ENCODE measurements around the gene NXPE1.

Gene NXPE1

GRCh38 chr11:114563077-114563476 lies 3.4 kb upstream of the NXPE1 start:
- DNase-seq (ENCODE audit: extremely low read depth in 1 of 2, low read depth in 1 of 2) = no peak

GRCh38 chr11:114562166-114562916 lies 2.7 kb upstream of the NXPE1 start:
- DNase-seq (ENCODE audit: extremely low read depth in 1 of 2, low read depth in 1 of 2) = no peak

GRCh38 chr11:114556135-114556534 lies 3.5 kb downstream of the NXPE1 start:
- no peak for DNase-seq (ENCODE audit: extremely low read depth in 1 of 2, low read depth in 1 of 2)

- DNase-seq (ENCODE audit: extremely low read depth in 1 of 2, low read depth in 1 of 2) = no peak
Measured at GRCh38 chr11:114553642-114554041, 6.0 kb downstream of the NXPE1 start.

GRCh38 chr11:114551060-114551459 lies 8.6 kb downstream of the NXPE1 start:
- DNase-seq (ENCODE audit: extremely low read depth in 1 of 2, low read depth in 1 of 2) = no peak

- no peak for DNase-seq (ENCODE audit: extremely low read depth in 1 of 2, low read depth in 1 of 2)
Measured at GRCh38 chr11:114525682-114526081, 34.0 kb downstream of the NXPE1 start.

GRCh38 chr11:114524122-114524521 lies 35.6 kb downstream of the NXPE1 start:
- DNase-seq (ENCODE audit: extremely low read depth in 1 of 2, low read depth in 1 of 2) = no peak

GRCh38 chr11:114522818-114523217 lies 36.9 kb downstream of the NXPE1 start:
- DNase-seq (ENCODE audit: extremely low read depth in 1 of 2, low read depth in 1 of 2) = no peak

GRCh38 chr11:114511538-114511937 lies 48.1 kb downstream of the NXPE1 start:
- no peak for DNase-seq (ENCODE audit: extremely low read depth in 1 of 2, low read depth in 1 of 2)

- no peak for DNase-seq (ENCODE audit: extremely low read depth in 1 of 2, low read depth in 1 of 2)
Measured at GRCh38 chr11:114511079-114511478, 48.6 kb downstream of the NXPE1 start.

- DNase-seq (ENCODE audit: extremely low read depth in 1 of 2, low read depth in 1 of 2) = no peak
Measured at GRCh38 chr11:114501901-114502300, 57.8 kb downstream of the NXPE1 start.

- no peak for DNase-seq (ENCODE audit: extremely low read depth in 1 of 2, low read depth in 1 of 2)
Measured at GRCh38 chr11:114499756-114500155, 59.9 kb downstream of the NXPE1 start.

GRCh38 chr11:114496915-114497314 lies 62.8 kb downstream of the NXPE1 start:
- DNase-seq (ENCODE audit: extremely low read depth in 1 of 2, low read depth in 1 of 2) = no peak

GRCh38 chr11:114483929-114484328 lies 75.8 kb downstream of the NXPE1 start:
- DNase-seq (ENCODE audit: extremely low read depth in 1 of 2, low read depth in 1 of 2) = no peak

GRCh38 chr11:114482114-114482513 lies 77.6 kb downstream of the NXPE1 start:
- DNase-seq (ENCODE audit: extremely low read depth in 1 of 2, low read depth in 1 of 2) = no peak

- DNase-seq (ENCODE audit: extremely low read depth in 1 of 2, low read depth in 1 of 2) = no peak
Measured at GRCh38 chr11:114479331-114479730, 80.3 kb downstream of the NXPE1 start.

GRCh38 chr11:114478768-114479167 lies 80.9 kb downstream of the NXPE1 start:
- no peak for DNase-seq (ENCODE audit: extremely low read depth in 1 of 2, low read depth in 1 of 2)

GRCh38 chr11:114478001-114478410 lies 81.7 kb downstream of the NXPE1 start:
- no peak for DNase-seq (ENCODE audit: extremely low read depth in 1 of 2, low read depth in 1 of 2)

- DNase-seq (ENCODE audit: extremely low read depth in 1 of 2, low read depth in 1 of 2) = no peak
Measured at GRCh38 chr11:114472661-114473060, 87.0 kb downstream of the NXPE1 start.
